Lower lobe of right lung (tissue), 2 donors: ENCODE measurements around the gene CCDC178. TPM values are rescaled to one million over a fixed set of nuclear protein-coding genes. Genes with fewer than 3 reads are reported as not detected.

Experiments
- ATAC-seq, 2 donors: fragments of 200-7000 bp; cut with Tn5 transposase; one replicate each; pipeline ENCODE4 v1.9.1; 2020 to 2022; ENCODE audit warnings: mild to moderate bottlenecking in 2 of 2, moderate library complexity in 2 of 2
- DNase-seq: peaks from one replicate; pipeline ENCODE4 v3.0.0-alpha.2; 2020
- H3K27ac ChIP-seq: fragments of 200-600 bp; one replicate; pipeline ENCODE4 v1.8.0; 2022
- H3K27me3 ChIP-seq: fragments of 200-600 bp; one replicate; pipeline ENCODE4 v1.8.0; 2022; ENCODE audit warnings: low read depth
- H3K36me3 ChIP-seq: fragments of 200-600 bp; one replicate; pipeline ENCODE4 v1.8.0; 2022; ENCODE audit warnings: mild to moderate bottlenecking
- H3K4me1 ChIP-seq: fragments of 200-600 bp; one replicate; pipeline ENCODE4 v1.8.0; 2022
- H3K4me3 ChIP-seq: fragments of 200-600 bp; one replicate; pipeline ENCODE4 v1.8.0; 2022; ENCODE audit warnings: mild to moderate bottlenecking
- H3K9me3 ChIP-seq: fragments of 200-600 bp; one replicate; pipeline ENCODE4 v1.8.0; 2022
- intact Hi-C: fragments of 100-400 bp; cut with DNase I; formaldehyde crosslinking; loops from one replicate; pipeline ENCODE4 v1.11.0; 2022
- total RNA-seq: library from RNA; stranded (reverse); fragmentation: NEBNext Ultra II Directional; extraction: Animal tissue kit (Norgen Biotek cat#: 25700); gene quantifications from one replicate; pipeline ENCODE4 v1.2.1, GENCODE V29; 2021
- TF ChIP-seq, protein P1 (sequence below): fragments of 200-600 bp; IDR thresholded peaks from one replicate; pipeline ENCODE4 v1.8.0; 2022; ENCODE audit warnings: antibody characterized with exemption, mild to moderate bottlenecking
- donor health status: DM: no; HTN: yes; CAD: no; lungs with severe emphysema.

Gene CCDC178
- total RNA-seq, 1 donor from 2014 or later: not detected

GRCh38 chr18:33128581-33128980 lies 311.9 kb downstream of the CCDC178 start:
- ATAC-seq: no peak
- no peaks in the 10 kb centered on the region for H3K36me3 ChIP-seq
- no peaks in the 10 kb centered on the region for H3K9me3 ChIP-seq
- no peak for DNase-seq
- intact Hi-C loops: loop anchor here (10.0 kb wide), 1 partner anchor 56 kb away; no protein-coding TSS in a partner anchor
- H3K27me3 ChIP-seq: no peaks in the 10 kb centered on the region
- no peak overlapping the region for H3K27ac ChIP-seq
- H3K4me1 ChIP-seq: no peaks in the 10 kb centered on the region
- TF ChIP-seq, protein P1, sequence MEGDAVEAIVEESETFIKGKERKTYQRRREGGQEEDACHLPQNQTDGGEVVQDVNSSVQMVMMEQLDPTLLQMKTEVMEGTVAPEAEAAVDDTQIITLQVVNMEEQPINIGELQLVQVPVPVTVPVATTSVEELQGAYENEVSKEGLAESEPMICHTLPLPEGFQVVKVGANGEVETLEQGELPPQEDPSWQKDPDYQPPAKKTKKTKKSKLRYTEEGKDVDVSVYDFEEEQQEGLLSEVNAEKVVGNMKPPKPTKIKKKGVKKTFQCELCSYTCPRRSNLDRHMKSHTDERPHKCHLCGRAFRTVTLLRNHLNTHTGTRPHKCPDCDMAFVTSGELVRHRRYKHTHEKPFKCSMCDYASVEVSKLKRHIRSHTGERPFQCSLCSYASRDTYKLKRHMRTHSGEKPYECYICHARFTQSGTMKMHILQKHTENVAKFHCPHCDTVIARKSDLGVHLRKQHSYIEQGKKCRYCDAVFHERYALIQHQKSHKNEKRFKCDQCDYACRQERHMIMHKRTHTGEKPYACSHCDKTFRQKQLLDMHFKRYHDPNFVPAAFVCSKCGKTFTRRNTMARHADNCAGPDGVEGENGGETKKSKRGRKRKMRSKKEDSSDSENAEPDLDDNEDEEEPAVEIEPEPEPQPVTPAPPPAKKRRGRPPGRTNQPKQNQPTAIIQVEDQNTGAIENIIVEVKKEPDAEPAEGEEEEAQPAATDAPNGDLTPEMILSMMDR: no peak
- no peak overlapping the region for H3K4me3 ChIP-seq

DNA sequence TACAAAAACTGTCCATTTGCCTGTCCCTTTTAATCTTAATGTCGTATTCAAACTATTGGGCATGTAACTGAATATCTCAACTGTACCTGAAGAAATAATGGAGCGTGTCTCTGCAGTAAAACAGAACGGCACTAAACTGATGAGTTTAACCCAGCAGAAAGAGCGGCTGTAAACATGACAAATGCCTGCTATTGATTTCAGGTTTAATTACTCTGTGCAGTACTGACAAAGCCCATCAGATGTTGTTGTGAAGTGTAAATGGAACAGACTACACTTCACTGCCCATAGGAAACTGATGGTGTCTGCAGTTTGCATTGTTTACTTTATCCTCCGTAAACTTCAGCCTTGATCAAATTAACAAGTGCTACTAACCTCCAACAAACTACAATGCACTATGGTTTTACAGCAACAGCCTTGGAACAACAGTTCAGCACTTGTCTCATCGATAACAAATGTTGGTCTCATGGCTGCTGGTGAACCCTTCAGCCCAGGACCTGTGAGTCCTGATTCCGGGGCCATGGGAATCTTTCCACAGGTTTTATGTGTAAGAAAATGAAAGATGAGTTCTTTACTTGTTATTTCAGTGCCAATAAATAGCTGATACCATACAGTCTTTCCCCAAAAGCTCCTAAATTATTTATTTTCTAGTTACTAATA lies 316.5 kb downstream of the CCDC178 start:
- Histone ChIP-seq H3K4me1 (no peaks in the 10 kb centered on the region), H3K9me3 (no peaks in the 10 kb centered on the region), H3K27ac (no peak overlapping the region), H3K27me3 (no peaks in the 10 kb centered on the region), H3K36me3 (no peaks in the 10 kb centered on the region), H3K4me3 (no peak overlapping the region)
- ATAC-seq (no peak), DNase-seq (no peak)
- intact Hi-C loops: loop anchor here (10.0 kb wide), 1 partner anchor 61 kb away; no protein-coding TSS in a partner anchor
- TF ChIP-seq, protein P1: no peak

GRCh38 chr18:33116376-33116775 lies 324.1 kb downstream of the CCDC178 start:
- DNase-seq (peak; percentile 30), ATAC-seq (peak; percentile 15 to 37)
- no peaks in the 10 kb centered on the region for H3K27me3 ChIP-seq
- intact Hi-C loops: no loop called here
- no peaks in the 10 kb centered on the region for H3K9me3 ChIP-seq
- TF ChIP-seq, protein P1: no peak
- no peak overlapping the region for H3K4me3 ChIP-seq
- H3K4me1 ChIP-seq: no peaks in the 10 kb centered on the region
- no peak overlapping the region for H3K27ac ChIP-seq
- H3K36me3 ChIP-seq: no peaks in the 10 kb centered on the region

- no peaks in the 10 kb centered on the region for H3K9me3 ChIP-seq
- H3K27ac ChIP-seq: no peak overlapping the region
- TF ChIP-seq, protein P1: no peak
- DNase-seq (no peak), ATAC-seq (no peak)
- no peaks in the 10 kb centered on the region for H3K27me3 ChIP-seq
- no peaks in the 10 kb centered on the region for H3K4me1 ChIP-seq
- H3K4me3 ChIP-seq: no peak overlapping the region
- intact Hi-C loops: no loop called here
- H3K36me3 ChIP-seq: no peaks in the 10 kb centered on the region
Observed at GRCh38 chr18:33115917-33116316, 324.6 kb downstream of the CCDC178 start.

DNA sequence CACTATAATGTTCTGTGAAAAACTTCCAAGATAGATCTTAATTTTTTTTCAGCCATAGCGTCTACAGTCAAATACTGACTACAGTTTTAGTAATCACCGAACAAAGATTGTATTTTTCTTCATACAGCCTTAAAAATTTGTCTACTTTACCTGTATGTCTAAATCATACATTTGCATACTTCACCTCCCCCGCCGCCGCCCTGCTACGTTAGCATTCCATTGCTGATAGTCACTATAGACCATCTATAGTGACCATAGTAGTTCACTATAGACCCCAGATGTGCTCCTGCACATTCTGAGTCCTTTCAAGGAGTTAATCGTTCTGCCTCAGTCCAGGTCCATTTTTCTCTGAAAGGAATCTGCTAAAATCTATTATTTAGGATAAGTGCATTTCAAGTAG lies 325.0 kb downstream of the CCDC178 start:
- H3K4me1 ChIP-seq: no peaks in the 10 kb centered on the region
- no peak overlapping the region for H3K27ac ChIP-seq
- TF ChIP-seq, protein P1: no peak
- intact Hi-C loops: no loop called here
- no peaks in the 10 kb centered on the region for H3K27me3 ChIP-seq
- H3K9me3 ChIP-seq: no peaks in the 10 kb centered on the region
- H3K4me3 ChIP-seq: no peak overlapping the region
- no peak for ATAC-seq
- peak; percentile 37 for DNase-seq
- H3K36me3 ChIP-seq: no peaks in the 10 kb centered on the region
